Adrenal gland (tissue), 5 donors: Measurements from ENCODE around the gene NOP58.

Experiments
- POLR2A ChIP-seq, 2 donors: fragments of 450-650 bp; IDR thresholded peaks; one replicate each; pipeline ENCODE4 v1.6.1; 2017; ENCODE audit warnings: antibody characterized with exemption in 2 of 2, mild to moderate bottlenecking in 2 of 2, moderate library complexity in 1 of 2
- TF ChIP-seq, protein P1 (sequence below), 6 experiments: fragments of 450-650 bp in 4 of 6; fragments of 200-600 bp in 2 of 6; sonication (generic) in 1 of 6; IDR thresholded peaks; 1 replicate in 5 of 6; 2 replicates in 1 of 6; pipeline versions ENCODE4 v1.5.1 to v1.8.0; 2016 to 2021; ENCODE audit warnings: antibody characterized with exemption in 6 of 6, mild to moderate bottlenecking in 2 of 6, moderate library complexity in 1 of 6
- donor health status: DM: no; HTN: no; CAD: no.

DNA sequence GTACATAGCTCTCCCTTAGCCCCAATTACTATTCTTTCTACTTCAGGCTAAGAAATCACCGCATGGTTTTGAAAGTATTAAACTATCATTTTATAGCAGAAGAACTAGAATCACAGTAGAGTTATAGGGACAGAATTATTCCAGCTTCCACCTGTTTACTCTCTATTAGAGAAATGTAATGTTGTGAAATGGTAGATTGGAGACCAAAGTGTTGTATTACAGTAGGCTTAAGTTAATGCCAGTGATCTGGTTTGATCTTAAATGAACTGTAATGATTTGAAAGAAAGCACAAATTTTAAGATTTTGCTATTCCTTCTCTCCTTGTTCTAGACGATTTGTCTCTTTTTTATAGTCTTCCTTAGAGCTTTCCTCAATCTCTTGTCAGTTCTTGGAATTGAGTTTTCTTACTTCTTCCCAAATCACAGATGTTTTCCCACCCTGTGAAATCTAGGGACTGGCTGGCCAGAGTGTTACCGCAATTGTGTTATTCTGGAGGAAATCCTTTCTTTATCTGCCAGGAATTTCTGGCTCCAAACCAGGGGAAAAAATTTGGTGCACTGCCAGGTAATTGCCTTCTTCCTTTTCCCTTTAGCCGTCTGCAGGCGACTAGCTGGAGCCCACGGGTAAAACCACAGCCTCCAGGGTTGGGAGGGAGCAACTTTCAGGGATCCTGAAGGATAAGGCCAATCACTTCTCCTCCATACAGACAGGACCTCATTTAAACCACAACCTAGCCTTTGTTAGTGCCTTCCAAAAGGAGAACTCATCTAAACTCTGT lies 51.7 kb downstream of the NOP58 start:
- TF ChIP-seq, protein P1, sequence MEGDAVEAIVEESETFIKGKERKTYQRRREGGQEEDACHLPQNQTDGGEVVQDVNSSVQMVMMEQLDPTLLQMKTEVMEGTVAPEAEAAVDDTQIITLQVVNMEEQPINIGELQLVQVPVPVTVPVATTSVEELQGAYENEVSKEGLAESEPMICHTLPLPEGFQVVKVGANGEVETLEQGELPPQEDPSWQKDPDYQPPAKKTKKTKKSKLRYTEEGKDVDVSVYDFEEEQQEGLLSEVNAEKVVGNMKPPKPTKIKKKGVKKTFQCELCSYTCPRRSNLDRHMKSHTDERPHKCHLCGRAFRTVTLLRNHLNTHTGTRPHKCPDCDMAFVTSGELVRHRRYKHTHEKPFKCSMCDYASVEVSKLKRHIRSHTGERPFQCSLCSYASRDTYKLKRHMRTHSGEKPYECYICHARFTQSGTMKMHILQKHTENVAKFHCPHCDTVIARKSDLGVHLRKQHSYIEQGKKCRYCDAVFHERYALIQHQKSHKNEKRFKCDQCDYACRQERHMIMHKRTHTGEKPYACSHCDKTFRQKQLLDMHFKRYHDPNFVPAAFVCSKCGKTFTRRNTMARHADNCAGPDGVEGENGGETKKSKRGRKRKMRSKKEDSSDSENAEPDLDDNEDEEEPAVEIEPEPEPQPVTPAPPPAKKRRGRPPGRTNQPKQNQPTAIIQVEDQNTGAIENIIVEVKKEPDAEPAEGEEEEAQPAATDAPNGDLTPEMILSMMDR (IDR thresholded peaks at IDR 0.05) = no peak
- peak in 1 of 2 donors; percentile 43 for TF ChIP-seq POLR2A (IDR thresholded peaks at IDR 0.05)
